ENCODE measurements around the gene AFF3.

- TF ChIP-seq CTCF (IDR thresholded peaks at IDR 0.05), result no peak
- TF ChIP-seq POLR2A (IDR thresholded peaks at IDR 0.05), result no peak
Observed at GRCh38 chr2:99960291-99960690, 182.1 kb downstream of the AFF3 start.
